ENCODE results near the gene CELF1.
A peak's percentile ranks its signal among the peaks of the same experiment; 100 is the strongest.

GRCh38 chr11:47551086-47551485 lies 1.8 kb downstream of the CELF1 start:
- TF ChIP-seq, protein P1, sequence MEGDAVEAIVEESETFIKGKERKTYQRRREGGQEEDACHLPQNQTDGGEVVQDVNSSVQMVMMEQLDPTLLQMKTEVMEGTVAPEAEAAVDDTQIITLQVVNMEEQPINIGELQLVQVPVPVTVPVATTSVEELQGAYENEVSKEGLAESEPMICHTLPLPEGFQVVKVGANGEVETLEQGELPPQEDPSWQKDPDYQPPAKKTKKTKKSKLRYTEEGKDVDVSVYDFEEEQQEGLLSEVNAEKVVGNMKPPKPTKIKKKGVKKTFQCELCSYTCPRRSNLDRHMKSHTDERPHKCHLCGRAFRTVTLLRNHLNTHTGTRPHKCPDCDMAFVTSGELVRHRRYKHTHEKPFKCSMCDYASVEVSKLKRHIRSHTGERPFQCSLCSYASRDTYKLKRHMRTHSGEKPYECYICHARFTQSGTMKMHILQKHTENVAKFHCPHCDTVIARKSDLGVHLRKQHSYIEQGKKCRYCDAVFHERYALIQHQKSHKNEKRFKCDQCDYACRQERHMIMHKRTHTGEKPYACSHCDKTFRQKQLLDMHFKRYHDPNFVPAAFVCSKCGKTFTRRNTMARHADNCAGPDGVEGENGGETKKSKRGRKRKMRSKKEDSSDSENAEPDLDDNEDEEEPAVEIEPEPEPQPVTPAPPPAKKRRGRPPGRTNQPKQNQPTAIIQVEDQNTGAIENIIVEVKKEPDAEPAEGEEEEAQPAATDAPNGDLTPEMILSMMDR (IDR thresholded peaks at IDR 0.05), result peak in 3 of 6 experiments; percentile 2 to 21 (median 19)
- no peak for TF ChIP-seq POLR2A (IDR thresholded peaks at IDR 0.05)

All from adrenal gland (tissue), 5 donors.